Activated CD4-positive, alpha-beta T cell treated with anti-CD3 and anti-CD28 coated beads, Interleukin-2, amount 50 U/mL, for 24 hours (primary cell): ENCODE measurements around the gene B4GALT7.
"Not testable (repeated sequence)": the region's sequence is repeated elsewhere in the genome, so short reads cannot be mapped to it uniquely, and the experiment has no call there.

Experiments
- DNase-seq, 2 donors: peaks; one replicate each; pipeline ENCODE4 v3.0.0-alpha.2; 2020; ENCODE audit warnings: low read depth in 1 of 2, low spot score in 1 of 2

Gene B4GALT7

GRCh38 chr5:177599731-177600507 lies at the start of gene B4GALT7:
B4GALT7 (plus strand) TSS chr5:177600132; CDS start chr5:177600211, 79 bp downstream.
- peak; percentile 78 to 87 for DNase-seq

DNA sequence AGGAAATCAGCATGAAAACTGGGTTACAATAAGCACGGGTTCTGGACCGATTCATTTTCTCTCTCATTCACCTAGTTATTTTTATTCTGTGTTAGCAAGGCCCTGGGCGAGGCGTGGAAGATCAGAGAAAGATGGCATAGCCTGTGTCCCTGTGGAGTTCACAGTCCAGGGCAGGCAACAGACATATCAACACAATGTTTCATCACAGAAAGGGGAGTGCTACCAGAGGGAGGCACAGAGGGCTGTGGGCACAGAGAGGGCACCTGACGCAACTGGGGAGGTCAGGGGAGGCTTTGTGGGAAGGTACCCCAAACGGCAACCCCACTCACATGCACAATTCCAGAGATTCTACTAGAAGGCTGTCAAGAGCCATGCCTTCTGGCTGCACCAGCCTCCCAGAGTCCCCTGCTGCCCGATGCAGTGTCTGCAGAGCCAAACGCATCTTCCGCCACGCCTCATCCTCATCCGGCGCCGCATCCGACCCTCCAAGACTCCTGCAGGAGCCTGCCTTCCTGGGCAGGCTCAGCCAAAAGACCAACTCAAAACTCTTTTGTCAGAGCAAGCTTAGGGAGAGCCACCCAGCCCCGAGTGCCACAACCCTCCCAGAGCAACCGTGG lies 47.0 kb upstream of the B4GALT7 start:
- DNase-seq = no peak

GRCh38 chr5:177553671-177554429 lies 46.1 kb upstream of the B4GALT7 start:
- peak; percentile 10 to 25 for DNase-seq

DNA sequence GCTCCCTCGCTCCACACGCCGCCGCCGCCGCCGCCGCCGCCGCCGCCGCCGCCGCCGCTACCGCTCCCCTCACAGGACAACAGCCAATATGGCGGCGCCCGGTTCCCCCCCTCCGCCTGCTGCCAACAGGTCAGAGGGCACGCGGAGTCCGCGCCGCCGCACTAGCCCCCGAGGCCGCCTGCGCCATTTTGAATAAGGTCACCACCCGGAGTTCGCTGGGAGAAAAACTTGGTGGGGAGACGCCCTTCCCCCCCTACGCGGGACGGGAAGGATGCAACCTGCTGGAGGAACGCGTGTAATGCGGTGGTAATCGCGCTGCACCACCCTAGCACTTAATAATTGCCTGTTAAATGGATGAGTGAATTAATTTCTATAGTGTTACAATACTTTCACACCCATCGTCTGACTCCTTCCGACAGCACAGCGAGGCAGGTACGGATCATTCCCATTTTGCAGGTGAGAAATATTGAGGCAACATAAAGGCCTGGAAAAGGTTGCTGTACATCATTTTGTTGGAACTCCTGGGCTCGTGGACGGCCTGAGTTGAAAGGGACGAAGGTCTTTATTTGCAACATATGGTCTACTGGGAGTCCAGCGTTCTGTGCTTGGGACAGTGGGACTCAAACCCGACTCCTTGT lies 45.3 kb upstream of the B4GALT7 start, which contains the start of gene FAM193B:
FAM193B (minus strand) TSS at position 90 of the 638 bp plus-strand sequence. CDS start 105 bp downstream, outside the sequence.
- DNase-seq = peak; percentile 91 to 94

GRCh38 chr5:177555228-177555627 lies 44.7 kb upstream of the B4GALT7 start:
- no peak for DNase-seq

- no peak for DNase-seq
Observed at GRCh38 chr5:177555665-177556064, 44.3 kb upstream of the B4GALT7 start.

GRCh38 chr5:177557041-177557647 lies 42.8 kb upstream of the B4GALT7 start:
- DNase-seq = no peak

- DNase-seq = no peak
Observed at GRCh38 chr5:177557796-177558195, 42.1 kb upstream of the B4GALT7 start.

DNA sequence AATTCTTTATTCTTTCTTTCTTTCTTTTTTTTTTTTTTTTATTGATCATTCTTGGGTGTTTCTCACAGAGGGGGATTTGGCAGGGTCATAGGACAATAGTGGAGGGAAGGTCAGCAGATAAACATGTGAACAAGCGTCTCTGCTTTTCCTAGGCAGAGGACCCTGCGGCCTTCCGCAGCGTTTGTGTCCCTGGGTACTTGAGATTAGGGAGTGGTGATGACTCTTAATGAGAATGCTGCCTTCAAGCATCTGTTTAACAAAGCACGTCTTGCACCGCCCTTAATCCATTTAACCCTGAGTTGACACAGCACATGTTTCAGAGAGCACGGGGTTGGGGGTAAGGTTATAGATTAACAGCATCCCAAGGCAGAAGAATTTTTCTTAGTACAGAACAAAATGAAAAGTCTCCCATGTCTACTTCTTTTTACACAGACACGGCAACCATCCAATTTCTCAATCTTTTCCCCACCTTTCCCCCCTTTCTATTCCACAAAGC lies 40.4 kb upstream of the B4GALT7 start:
- not testable (repeated sequence) for DNase-seq

DNA sequence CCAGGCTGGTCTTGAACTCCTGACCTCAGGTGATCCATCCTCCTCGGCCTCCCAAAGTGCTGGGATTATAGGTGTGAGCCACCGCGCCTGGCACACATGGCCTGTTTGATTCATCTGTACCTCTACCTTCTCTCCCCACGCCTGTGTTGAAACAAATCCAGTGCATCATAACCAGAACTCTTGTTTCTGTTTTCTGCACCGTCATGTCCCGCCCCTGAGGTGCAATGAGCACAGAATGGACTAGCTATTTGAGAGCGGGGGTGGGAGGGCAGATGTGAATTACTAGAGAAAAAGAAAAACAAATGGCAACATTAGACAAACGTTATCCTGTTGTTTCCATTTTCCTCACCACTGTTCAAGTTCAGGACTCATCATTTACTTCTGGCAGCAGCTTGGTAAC lies 34.9 kb upstream of the B4GALT7 start:
- DNase-seq = no peak

DNA sequence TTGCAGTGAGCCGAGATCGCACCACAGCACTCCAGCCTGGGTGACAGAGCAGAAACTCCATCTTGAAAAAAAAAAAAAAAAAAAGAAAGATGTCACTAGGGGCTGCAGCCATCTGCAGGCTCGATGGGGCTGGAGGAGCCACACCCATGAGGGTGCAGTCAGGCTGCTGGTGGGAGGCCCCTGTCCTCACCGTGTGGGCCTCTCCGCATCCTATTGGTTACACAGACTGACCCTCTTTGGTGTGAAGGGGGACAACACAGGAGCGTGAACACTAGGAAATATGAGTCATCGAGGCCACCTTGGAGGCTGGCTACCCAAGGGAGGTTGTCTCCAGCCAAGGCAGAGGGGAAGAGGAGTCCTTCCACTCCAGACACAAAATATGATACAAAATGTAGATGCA lies 31.6 kb upstream of the B4GALT7 start:
- DNase-seq = no peak

GRCh38 chr5:177569894-177570293 lies 30.0 kb upstream of the B4GALT7 start:
- no peak for DNase-seq

DNA sequence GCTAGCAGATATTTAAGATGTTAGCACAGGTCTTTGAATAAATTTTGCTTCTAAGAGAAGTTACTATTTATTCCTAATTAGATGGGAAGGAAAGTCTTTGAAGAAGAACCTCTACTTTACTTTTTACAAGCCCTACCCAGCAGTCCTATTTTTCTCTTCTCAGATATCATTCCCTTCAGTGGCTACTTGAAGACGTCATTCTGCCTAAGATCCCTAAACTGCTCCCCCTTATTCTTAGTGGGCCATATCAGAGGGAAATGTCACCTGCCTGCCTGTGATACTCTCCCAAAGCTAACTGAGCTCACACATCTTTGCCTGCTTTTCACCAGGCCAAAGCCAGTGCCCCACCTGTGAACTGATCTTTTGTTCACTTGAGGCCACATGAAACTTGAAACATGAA lies 24.4 kb upstream of the B4GALT7 start:
- no peak for DNase-seq

GRCh38 chr5:177576169-177576568 lies 23.8 kb upstream of the B4GALT7 start:
- DNase-seq = no peak

DNA sequence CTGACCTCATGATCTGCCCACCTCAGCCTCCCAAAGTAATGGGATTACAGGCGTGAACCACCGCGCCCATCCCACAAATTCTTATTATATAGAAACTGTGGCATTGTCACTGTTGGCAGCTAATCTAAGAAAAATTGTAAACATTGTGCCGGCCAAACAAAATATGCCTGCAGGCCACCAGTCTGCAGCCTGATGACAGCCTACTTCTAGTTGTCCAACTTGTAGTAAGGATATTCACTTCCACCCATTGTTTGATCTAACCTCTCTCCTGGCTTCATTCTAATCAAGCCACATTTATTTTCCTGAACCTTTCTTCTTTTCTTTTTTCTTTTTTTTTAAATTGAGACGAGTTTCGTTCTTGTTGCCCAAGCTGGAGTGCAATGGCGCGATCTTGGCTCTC lies 21.6 kb upstream of the B4GALT7 start:
- no peak for DNase-seq

GRCh38 chr5:177588413-177588909 lies 11.5 kb upstream of the B4GALT7 start:
- no peak for DNase-seq

DNA sequence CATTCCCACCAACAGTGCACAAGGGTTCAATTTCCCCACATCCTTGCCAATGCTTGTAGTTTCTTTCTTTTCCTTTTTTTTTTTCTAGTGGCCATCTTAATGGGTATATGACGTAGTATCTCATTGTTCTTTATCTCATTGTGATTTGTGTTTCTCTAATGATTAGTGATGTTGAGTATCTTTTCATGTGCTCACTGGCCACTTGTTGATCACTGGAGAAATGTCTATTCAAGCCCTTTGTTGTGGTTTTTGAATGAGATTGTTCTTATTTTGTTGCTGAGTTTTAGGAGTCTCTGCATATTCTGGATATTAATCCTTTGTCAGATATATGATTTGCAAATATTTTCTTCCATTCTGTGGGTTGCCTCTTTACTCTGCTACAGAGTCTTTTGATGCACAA lies 9.5 kb upstream of the B4GALT7 start:
- DNase-seq = no peak

- DNase-seq = no peak
Observed at GRCh38 chr5:177591690-177592009, 8.3 kb upstream of the B4GALT7 start.

DNA sequence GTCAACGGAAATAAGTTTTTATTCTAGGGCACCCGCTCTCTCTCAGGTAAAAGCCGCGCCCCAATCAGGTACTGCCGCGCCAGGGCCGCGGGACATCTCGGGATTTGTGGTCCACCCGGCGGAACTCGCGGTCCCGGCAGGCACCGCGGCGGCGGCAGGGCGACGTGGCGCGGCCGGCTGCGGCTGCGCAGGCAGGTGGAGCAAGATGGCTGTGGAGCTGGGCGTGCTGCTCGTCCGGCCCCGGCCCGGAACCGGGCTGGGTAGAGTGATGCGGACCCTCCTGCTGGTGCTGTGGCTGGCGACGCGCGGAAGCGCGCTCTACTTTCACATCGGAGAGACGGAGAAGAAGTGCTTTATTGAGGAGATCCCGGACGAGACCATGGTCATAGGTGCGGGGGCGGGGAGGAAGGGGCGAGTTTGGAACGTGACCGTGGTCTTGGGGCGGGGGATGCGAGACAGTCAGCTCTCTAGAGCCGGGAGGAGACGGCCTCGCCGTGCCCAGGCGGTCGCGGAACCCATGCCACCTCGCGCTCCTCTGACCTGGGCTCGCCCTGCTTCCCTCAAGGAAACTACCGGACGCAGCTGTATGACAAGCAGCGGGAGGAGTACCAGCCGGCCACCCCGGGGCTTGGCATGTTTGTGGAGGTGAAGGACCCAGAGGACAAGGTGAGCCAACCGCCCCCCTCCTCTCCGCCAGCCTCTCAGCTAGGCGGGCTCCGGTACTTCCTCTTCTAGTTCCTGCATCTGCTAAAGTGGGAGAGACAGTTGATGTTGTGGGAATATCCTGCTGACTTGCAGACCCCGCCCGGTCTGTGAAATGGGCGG lies 7.7 kb upstream of the B4GALT7 start, which contains the start of gene TMED9:
TMED9 (plus strand) TSS at position 194 of the 825 bp plus-strand sequence; CDS start at position 206, 12 bp downstream.
- peak; percentile 72 to 78 for DNase-seq

- DNase-seq = no peak
Observed at GRCh38 chr5:177592905-177593304, 7.0 kb upstream of the B4GALT7 start.
